GM12872 (cell line): ENCODE data around the gene CCT5.

Experiments
- TF ChIP-seq, protein P1 (sequence below): IDR thresholded peaks from 3 replicates; pipeline ENCODE4 v1.5.1; 2011; ENCODE audit warnings: low read depth, mild to moderate bottlenecking, low read length, moderate library complexity; ENCODE audit not compliant: insufficient read depth

Gene CCT5

GRCh38 chr5:10307206-10308148 is 57.4 kb downstream of the CCT5 start, which contains the start of gene CMBL:
CMBL (minus strand) TSS chr5:10307902; CDS start chr5:10290762, 17,140 bp downstream.
- TF ChIP-seq, protein P1, sequence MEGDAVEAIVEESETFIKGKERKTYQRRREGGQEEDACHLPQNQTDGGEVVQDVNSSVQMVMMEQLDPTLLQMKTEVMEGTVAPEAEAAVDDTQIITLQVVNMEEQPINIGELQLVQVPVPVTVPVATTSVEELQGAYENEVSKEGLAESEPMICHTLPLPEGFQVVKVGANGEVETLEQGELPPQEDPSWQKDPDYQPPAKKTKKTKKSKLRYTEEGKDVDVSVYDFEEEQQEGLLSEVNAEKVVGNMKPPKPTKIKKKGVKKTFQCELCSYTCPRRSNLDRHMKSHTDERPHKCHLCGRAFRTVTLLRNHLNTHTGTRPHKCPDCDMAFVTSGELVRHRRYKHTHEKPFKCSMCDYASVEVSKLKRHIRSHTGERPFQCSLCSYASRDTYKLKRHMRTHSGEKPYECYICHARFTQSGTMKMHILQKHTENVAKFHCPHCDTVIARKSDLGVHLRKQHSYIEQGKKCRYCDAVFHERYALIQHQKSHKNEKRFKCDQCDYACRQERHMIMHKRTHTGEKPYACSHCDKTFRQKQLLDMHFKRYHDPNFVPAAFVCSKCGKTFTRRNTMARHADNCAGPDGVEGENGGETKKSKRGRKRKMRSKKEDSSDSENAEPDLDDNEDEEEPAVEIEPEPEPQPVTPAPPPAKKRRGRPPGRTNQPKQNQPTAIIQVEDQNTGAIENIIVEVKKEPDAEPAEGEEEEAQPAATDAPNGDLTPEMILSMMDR, result no peak

GRCh38 chr5:10308844-10309243 is 58.8 kb downstream of the CCT5 start:
- TF ChIP-seq, protein P1, result no peak

- TF ChIP-seq, protein P1, result no peak
Measured at GRCh38 chr5:10310066-10310779, 60.1 kb downstream of the CCT5 start.

GRCh38 chr5:10311595-10312425 is 61.7 kb downstream of the CCT5 start:
- TF ChIP-seq, protein P1, result no peak

GRCh38 chr5:10315201-10315600 is 65.1 kb downstream of the CCT5 start:
- TF ChIP-seq, protein P1, result no peak
